SK-N-SH treated with all-trans-retinoic acid at 6 μM for 48 hours (cell line): Measurements from ENCODE around the gene WDR91.

Experiments used
- ATAC-seq: fragments of 200-7000 bp; cut with Tn5 transposase; 3 replicates; pipeline ENCODE4 v1.9.1; 2020; ENCODE audit warnings: mild to moderate bottlenecking, moderate library complexity
- ARNTL ChIP-seq: fragments of 450-650 bp; formaldehyde crosslinking; IDR thresholded peaks from 2 replicates; pipeline ENCODE4 v1.5.0; 2020; ENCODE audit warnings: low read depth, mild to moderate bottlenecking, moderate library complexity, borderline replicate concordance
- BACH2 ChIP-seq: fragments of 250-450 bp; sonication (Bioruptor Pico); IDR thresholded peaks from 2 replicates; pipeline ENCODE4 v1.9.0; 2021; ENCODE audit warnings: mild to moderate bottlenecking, borderline replicate concordance
- CREB5 ChIP-seq: fragments of 250-450 bp; sonication (Bioruptor Pico); IDR thresholded peaks from 2 replicates; pipeline ENCODE4 v1.5.1; 2020; ENCODE audit warnings: low read depth, mild to moderate bottlenecking, moderate library complexity
- CSDC2 ChIP-seq: fragments of 250-450 bp; sonication (Bioruptor Pico); IDR thresholded peaks from 2 replicates; pipeline ENCODE4 v1.5.0; 2020; ENCODE audit warnings: mild to moderate bottlenecking, moderate library complexity
- ESRRG ChIP-seq: fragments of 250-450 bp; sonication (Bioruptor Pico); IDR thresholded peaks from 2 replicates; pipeline ENCODE4 v1.6.1; 2021; ENCODE audit warnings: mild to moderate bottlenecking
- GLIS3 ChIP-seq: fragments of 250-450 bp; sonication (Bioruptor Pico); IDR thresholded peaks from 2 replicates; pipeline ENCODE4 v1.5.0; 2020; ENCODE audit warnings: mild to moderate bottlenecking, moderate library complexity
- ISL1 ChIP-seq: fragments of 250-450 bp; sonication (Bioruptor Pico); IDR thresholded peaks from 2 replicates; pipeline ENCODE4 v2.1.2; 2022; ENCODE audit warnings: mild to moderate bottlenecking, moderate library complexity
- OSR1 ChIP-seq: fragments of 250-450 bp; sonication (Bioruptor Pico); IDR thresholded peaks from 2 replicates; pipeline ENCODE4 v1.8.0; 2022; ENCODE audit warnings: moderate library complexity, mild to moderate bottlenecking, inconsistent platforms
- PATZ1 ChIP-seq: fragments of 250-450 bp; sonication (Bioruptor Pico); IDR thresholded peaks from 2 replicates; pipeline ENCODE4 v1.8.0; 2020; ENCODE audit warnings: mild to moderate bottlenecking, moderate library complexity, borderline replicate concordance
- PPARA ChIP-seq: fragments of 250-450 bp; sonication (Bioruptor Pico); IDR thresholded peaks from 2 replicates; pipeline ENCODE4 v1.5.0; 2020; ENCODE audit warnings: mild to moderate bottlenecking, borderline replicate concordance
- RARB ChIP-seq: fragments of 250-450 bp; sonication (Bioruptor Pico); IDR thresholded peaks from 2 replicates; pipeline ENCODE4 v1.8.0; 2021; ENCODE audit warnings: mild to moderate bottlenecking, moderate library complexity
- SNAI2 ChIP-seq: fragments of 250-450 bp; sonication (Bioruptor Pico); IDR thresholded peaks from 2 replicates; pipeline ENCODE4 v1.5.0; 2020; ENCODE audit warnings: mild to moderate bottlenecking, moderate library complexity
- TOX ChIP-seq: fragments of 250-450 bp; sonication (Bioruptor Pico); IDR thresholded peaks from 2 replicates; pipeline ENCODE4 v1.8.0; 2021; ENCODE audit warnings: mild to moderate bottlenecking, moderate library complexity, borderline replicate concordance
- ZFP3 ChIP-seq: fragments of 250-450 bp; sonication (Bioruptor Pico); IDR thresholded peaks from 2 replicates; pipeline ENCODE4 v1.5.0; 2020; ENCODE audit warnings: mild to moderate bottlenecking, moderate library complexity
- ZFP30 ChIP-seq: fragments of 450-650 bp; formaldehyde crosslinking; IDR thresholded peaks from 2 replicates; pipeline ENCODE4 v1.5.0; 2022; ENCODE audit warnings: mild to moderate bottlenecking, moderate library complexity
- ZNF565 ChIP-seq: fragments of 450-650 bp; formaldehyde crosslinking; conservative IDR thresholded peaks from 2 replicates; pipeline ENCODE4 v1.5.0; 2020; ENCODE audit warnings: low read depth, mild to moderate bottlenecking, moderate library complexity
- ZNF70 ChIP-seq: fragments of 450-650 bp; formaldehyde crosslinking; IDR thresholded peaks from 2 replicates; pipeline ENCODE4 v1.5.0; 2020; ENCODE audit warnings: mild to moderate bottlenecking, moderate library complexity
- ZNF8 ChIP-seq: fragments of 450-650 bp; formaldehyde crosslinking; IDR thresholded peaks from 2 replicates; pipeline ENCODE4 v1.5.0; 2020; ENCODE audit warnings: mild to moderate bottlenecking, moderate library complexity
- TF ChIP-seq, protein P1 (sequence below): fragments of 250-450 bp; sonication (Bioruptor Pico); IDR thresholded peaks from 2 replicates; pipeline ENCODE4 v1.8.0; 2021; ENCODE audit warnings: low read depth, mild to moderate bottlenecking, moderate library complexity, borderline replicate concordance
- TF ChIP-seq, protein P2 (sequence below): fragments of 250-450 bp; sonication (Bioruptor Pico); IDR thresholded peaks from 2 replicates; pipeline ENCODE4 v1.5.1; 2021; ENCODE audit warnings: mild to moderate bottlenecking, moderate library complexity

The WDR91 gene

GRCh38 chr7:135200821-135201331, 10.4 kb downstream of the WDR91 start:
- 0 out of 3 replicates have a peak, but pooled peaks have one; percentile 24 for ATAC-seq
- no peak for TF ChIP-seq ZFP3
- TF ChIP-seq PPARA: no peak
- TF ChIP-seq ZFP30 (CRISPR knock-in tag): no peak
- TF ChIP-seq TOX (CRISPR knock-in tag): no peak

DNA sequence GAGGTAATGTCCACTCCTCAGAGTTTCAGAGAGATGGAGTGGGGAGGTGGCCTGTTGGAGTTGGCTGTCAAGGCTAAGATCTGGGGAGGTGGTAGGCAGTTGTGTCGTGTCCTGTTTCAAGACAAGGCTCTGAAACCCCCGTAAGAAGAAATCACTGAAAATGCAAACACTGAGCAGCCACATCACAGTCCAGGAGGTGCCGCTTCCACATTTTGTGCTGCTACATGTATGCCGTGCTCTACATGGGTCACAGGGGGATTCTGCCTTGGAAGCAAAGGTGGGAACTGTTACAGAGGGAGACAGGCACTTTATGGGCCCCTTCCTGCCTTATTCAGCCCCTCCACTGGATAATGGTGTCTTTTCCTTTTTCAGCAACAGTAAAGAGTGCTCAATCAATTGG, 11.9 kb downstream of the WDR91 start:
- TF ChIP-seq ZNF565 (CRISPR knock-in tag) (no peak), BACH2 (CRISPR knock-in tag) (no peak), ARNTL (no peak)

GRCh38 chr7:135197906-135198655, 13.2 kb downstream of the WDR91 start:
- ATAC-seq: no peak; the same call in 1 of the 3 replicates
- no peak for TF ChIP-seq ESRRG (CRISPR knock-in tag)
- no peak for TF ChIP-seq ZFP30 (CRISPR knock-in tag)
- TF ChIP-seq, protein P1, sequence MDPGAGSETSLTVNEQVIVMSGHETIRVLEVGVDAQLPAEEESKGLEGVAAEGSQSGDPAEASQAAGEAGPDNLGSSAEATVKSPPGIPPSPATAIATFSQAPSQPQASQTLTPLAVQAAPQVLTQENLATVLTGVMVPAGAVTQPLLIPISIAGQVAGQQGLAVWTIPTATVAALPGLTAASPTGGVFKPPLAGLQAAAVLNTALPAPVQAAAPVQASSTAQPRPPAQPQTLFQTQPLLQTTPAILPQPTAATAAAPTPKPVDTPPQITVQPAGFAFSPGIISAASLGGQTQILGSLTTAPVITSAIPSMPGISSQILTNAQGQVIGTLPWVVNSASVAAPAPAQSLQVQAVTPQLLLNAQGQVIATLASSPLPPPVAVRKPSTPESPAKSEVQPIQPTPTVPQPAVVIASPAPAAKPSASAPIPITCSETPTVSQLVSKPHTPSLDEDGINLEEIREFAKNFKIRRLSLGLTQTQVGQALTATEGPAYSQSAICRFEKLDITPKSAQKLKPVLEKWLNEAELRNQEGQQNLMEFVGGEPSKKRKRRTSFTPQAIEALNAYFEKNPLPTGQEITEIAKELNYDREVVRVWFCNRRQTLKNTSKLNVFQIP (CRISPR knock-in tag): no peak
- TF ChIP-seq OSR1 (CRISPR knock-in tag): no peak
- TF ChIP-seq SNAI2 (CRISPR knock-in tag): no peak

More for the DNA sequence above, 11.9 kb downstream of the WDR91 start:
- no peak for ATAC-seq

GRCh38 chr7:135197343-135197742, 14.0 kb downstream of the WDR91 start:
- TF ChIP-seq CREB5 (no peak), ISL1 (no peak), PATZ1 (CRISPR knock-in tag) (no peak), ZNF8 (CRISPR knock-in tag) (no peak), SNAI2 (CRISPR knock-in tag) (no peak), ZFP30 (CRISPR knock-in tag) (no peak)
- TF ChIP-seq, protein P2, sequence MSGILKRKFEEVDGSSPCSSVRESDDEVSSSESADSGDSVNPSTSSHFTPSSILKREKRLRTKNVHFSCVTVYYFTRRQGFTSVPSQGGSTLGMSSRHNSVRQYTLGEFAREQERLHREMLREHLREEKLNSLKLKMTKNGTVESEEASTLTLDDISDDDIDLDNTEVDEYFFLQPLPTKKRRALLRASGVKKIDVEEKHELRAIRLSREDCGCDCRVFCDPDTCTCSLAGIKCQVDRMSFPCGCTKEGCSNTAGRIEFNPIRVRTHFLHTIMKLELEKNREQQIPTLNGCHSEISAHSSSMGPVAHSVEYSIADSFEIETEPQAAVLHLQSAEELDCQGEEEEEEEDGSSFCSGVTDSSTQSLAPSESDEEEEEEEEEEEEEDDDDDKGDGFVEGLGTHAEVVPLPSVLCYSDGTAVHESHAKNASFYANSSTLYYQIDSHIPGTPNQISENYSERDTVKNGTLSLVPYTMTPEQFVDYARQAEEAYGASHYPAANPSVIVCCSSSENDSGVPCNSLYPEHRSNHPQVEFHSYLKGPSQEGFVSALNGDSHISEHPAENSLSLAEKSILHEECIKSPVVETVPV (CRISPR knock-in tag): no peak
- no peak for ATAC-seq

GRCh38 chr7:135195968-135196629, 15.2 kb downstream of the WDR91 start:
- no peak for ATAC-seq
- TF ChIP-seq BACH2 (CRISPR knock-in tag) (no peak), OSR1 (CRISPR knock-in tag) (no peak), ISL1 (no peak), RARB (CRISPR knock-in tag) (no peak), ESRRG (CRISPR knock-in tag) (no peak)

GRCh38 chr7:135195156-135195555, 16.2 kb downstream of the WDR91 start:
- ATAC-seq: no peak
- TF ChIP-seq PPARA (no peak), ESRRG (CRISPR knock-in tag) (no peak), ZNF70 (CRISPR knock-in tag) (no peak), ZNF565 (CRISPR knock-in tag) (no peak), ZFP30 (CRISPR knock-in tag) (no peak), CREB5 (no peak), TOX (CRISPR knock-in tag) (no peak), CSDC2 (CRISPR knock-in tag) (no peak), RARB (CRISPR knock-in tag) (no peak), ZNF8 (CRISPR knock-in tag) (no peak), GLIS3 (CRISPR knock-in tag) (no peak), ISL1 (no peak)
- TF ChIP-seq, protein P2 (CRISPR knock-in tag): no peak
